Hepatocyte (in vitro differentiated cells): ENCODE results near the gene KCNH3.

Source experiments
- CTCF ChIP-seq: fragments of 200-600 bp; sonication (generic); IDR thresholded peaks from 2 replicates; pipeline ENCODE4 v1.5.1; 2016; ENCODE audit warnings: antibody characterized with exemption, mild to moderate bottlenecking; ENCODE audit not compliant: poor library complexity
- EZH2 ChIP-seq: fragments of 200-600 bp; sonication (generic); IDR thresholded peaks from 2 replicates; pipeline ENCODE4 v1.6.1; 2016; ENCODE audit warnings: antibody characterized with exemption, mild to moderate bottlenecking, borderline replicate concordance

- TF ChIP-seq CTCF, result no peak
- TF ChIP-seq EZH2, result no peak
These were observed 3.8 kb downstream of the KCNH3 start for GRCh38 chr12:49542592-49543160.
